ENCODE results near the gene MLC1.

DNA sequence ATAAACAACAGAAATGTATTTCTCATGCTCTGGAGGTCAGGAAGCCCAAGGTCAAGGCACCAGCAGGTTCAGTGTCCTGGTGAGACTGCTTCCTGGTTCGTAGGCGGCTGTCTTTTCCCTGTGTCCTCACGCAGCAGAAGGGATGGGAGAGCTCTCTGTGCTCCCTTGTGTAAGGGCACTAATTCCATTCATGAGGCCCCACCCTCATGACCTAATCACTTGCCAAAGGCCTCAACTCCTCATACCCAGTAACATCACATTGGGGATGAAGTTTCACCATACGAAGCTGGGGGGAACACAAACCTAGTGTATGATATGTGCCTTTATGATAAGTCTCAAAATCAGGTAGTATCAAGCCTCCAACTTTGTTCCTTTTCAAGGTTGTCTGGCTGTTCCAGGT is 46.7 kb upstream of the MLC1 start:
- TF ChIP-seq RARB (CRISPR knock-in tag; IDR thresholded peaks at IDR 0.05) (no peak), ZFP3 (CRISPR knock-in tag; IDR thresholded peaks at IDR 0.05) (no peak), ZNF70 (CRISPR knock-in tag; IDR thresholded peaks at IDR 0.05) (no peak)
- TF ChIP-seq, protein P1, sequence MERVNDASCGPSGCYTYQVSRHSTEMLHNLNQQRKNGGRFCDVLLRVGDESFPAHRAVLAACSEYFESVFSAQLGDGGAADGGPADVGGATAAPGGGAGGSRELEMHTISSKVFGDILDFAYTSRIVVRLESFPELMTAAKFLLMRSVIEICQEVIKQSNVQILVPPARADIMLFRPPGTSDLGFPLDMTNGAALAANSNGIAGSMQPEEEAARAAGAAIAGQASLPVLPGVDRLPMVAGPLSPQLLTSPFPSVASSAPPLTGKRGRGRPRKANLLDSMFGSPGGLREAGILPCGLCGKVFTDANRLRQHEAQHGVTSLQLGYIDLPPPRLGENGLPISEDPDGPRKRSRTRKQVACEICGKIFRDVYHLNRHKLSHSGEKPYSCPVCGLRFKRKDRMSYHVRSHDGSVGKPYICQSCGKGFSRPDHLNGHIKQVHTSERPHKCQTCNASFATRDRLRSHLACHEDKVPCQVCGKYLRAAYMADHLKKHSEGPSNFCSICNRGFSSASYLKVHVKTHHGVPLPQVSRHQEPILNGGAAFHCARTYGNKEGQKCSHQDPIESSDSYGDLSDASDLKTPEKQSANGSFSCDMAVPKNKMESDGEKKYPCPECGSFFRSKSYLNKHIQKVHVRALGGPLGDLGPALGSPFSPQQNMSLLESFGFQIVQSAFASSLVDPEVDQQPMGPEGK (CRISPR knock-in tag; IDR thresholded peaks at IDR 0.05; ENCODE audit: borderline replicate concordance), result no peak

Measured in SK-N-SH treated with all-trans-retinoic acid at 6 μM for 48 hours (cell line).